NCI-H1694 (cell line): ENCODE results near the gene DDIT4.
"Not testable (repeated sequence)": the region's sequence is repeated elsewhere in the genome, so short reads cannot be mapped to it uniquely, and the experiment has no call there.

Source experiments
- DNase-seq: peaks from one replicate; lab custom pipeline; 2025; lab: John Stamatoyannopoulos, UW

The DDIT4 gene

DNA sequence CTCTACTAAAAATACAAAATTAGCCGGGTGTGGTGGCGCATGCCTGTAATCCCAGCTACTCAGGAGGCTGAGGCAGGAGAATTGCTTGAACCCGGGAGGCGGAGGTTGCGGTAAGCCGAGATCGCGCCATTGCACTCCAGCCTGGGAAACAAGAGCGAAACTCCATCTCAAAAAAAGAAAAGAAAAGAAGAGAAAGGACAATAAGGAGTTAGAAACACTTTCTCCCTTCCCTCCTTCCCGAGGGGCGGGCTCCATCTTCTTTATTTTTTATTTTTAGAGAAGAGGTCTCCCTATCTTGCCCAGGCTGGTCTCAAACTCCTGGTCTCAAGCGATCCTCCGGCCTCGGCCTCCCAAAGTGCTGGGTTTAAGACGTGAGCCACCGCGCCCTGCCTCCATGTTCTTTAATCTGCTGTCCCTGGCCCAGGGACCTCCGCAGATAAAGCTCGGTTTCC, 23.1 kb downstream of the DDIT4 start:
- not testable (repeated sequence) for DNase-seq

DNA sequence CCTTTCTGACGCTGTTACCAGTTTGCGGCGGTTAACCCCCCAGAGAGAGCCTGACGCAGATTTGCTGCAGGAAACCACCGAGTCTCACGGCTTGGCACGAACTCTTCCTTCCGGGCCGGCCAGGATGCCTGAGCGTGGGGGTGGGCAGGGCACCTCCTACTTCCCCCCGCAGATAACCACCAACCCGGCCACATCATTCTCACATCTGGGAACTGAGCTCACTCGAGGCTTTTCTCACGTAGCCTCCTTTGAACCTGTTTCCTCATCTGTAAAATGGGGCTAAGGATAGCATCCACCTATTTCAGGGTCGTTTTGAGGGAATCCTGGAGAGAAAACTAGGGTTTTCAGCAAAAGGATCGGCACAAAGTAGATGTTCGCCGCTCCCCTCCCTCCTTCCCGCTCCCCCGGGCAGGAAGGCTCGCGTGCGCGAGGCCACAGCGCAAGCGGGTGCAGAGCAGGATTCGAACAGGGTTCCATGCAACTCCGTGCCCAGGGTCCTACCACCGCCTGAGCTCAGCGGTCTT, 23.6 kb downstream of the DDIT4 start:
- DNase-seq = no peak

DNA sequence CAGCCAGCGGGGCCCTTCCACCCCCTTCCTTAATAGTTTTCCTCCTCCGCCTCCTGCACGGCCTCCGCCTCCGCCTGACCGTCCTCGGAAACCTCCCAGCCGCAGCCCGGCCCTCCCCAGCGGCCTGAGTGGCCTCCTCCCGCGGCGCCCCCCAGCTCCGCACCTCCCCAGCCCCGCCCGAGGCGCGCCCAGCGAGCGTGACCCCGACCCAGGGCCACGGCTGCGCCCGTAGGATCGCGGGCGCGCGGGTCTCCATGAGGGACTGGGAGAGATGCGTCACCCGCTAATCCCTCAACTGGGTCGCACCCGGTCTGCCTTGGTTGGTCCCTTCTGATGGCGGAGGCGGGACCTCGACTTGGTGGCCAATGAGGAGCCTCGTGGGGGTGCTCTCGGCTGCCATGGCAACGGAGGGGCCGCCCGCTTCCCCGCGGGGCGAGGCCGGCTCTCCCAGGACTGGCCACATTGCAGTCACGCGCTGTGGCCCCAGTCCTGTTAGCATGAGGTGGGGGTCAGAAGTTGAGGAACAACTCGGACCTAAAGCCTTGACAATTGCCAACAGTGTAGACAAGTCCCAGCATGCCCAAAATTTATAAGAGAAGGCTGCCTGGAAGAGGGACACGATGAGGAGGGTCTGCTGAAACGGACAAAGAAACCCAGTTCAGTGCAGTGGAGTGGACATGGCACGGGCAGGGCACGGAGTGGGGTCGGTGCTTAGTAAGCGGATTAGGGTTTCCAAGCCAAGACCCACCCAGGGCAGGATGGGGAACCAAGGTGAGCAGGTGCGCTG, 24.3 kb downstream of the DDIT4 start:
- DNase-seq = peak; percentile 88

DNA sequence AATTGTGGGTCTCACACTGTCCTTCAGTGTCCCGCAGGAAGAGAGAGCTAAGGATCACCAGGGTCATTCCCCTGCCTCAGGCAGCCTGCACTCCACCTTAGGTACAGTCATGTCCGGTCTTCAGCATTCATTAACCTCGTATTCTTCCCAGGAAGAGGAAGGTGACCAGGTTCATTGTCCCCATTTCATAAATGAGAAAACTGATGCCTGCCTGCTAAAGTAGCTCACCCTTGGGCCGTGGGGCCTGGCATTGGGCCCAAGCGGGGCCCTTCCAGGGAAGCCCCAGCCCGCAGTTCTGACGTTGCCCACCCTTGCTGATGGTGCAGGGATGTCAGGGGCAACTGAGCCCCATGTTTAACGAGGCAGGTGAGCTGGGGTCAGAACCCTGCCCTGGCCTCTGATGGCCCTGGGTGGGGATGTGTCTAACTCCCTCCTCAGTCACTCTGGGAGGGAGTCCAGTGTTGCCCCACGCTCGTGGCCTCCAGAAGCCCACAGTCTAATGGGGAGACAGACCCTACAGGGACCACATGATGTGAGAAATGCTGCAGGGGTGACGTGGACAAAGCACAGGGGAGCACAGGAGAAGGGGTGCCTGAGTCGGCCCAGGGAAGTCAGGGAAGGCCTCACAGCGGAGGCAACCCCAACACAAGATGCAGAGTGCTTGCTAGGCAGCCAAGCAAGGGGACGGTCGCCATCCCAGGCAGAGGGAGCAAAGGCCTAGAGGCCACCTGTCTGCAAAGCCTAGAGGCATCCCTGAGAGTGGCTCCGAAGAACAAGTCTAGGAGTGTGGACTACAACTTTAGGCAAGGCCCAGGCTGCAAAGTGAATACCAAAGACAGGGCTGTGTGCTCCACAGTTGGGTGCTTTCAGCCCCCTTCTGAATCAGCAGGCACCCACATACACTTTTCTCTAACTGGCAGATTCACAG, 25.1 kb downstream of the DDIT4 start:
- DNase-seq = no peak

DNA sequence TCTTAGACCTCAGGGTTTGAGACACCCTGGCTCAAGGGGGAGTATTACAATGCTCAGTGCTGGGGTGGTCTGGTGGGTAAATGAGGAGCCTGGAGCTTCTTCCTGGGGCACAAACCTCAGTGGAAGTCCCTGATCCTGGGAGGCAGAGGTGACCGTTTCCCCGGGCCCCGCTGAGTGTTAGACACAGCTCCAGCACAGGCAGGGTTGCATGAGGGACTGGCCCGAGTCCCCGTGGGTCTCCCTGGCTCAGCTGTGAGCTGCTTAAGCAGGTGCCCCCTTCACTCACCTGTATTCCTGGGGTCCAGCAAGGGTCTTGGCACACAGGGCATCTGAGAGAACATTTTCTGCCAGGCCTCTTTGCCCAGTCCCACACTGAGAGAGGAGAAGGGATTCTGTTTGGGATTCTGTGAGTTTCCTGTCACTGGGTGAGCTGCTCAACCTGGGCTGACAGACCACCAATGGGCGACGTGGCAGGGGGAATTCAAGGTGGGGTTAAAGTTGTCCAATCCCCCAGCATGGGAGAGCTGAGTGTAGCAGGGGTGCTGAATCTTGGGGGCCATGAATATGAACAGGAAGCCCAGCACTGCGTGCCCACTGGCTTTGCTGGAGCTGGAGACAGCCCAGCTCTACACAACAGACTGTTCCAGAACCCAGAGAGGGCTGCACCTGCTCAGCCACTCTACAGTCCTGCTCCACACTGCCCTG, 29.9 kb downstream of the DDIT4 start:
- DNase-seq = no peak

DNA sequence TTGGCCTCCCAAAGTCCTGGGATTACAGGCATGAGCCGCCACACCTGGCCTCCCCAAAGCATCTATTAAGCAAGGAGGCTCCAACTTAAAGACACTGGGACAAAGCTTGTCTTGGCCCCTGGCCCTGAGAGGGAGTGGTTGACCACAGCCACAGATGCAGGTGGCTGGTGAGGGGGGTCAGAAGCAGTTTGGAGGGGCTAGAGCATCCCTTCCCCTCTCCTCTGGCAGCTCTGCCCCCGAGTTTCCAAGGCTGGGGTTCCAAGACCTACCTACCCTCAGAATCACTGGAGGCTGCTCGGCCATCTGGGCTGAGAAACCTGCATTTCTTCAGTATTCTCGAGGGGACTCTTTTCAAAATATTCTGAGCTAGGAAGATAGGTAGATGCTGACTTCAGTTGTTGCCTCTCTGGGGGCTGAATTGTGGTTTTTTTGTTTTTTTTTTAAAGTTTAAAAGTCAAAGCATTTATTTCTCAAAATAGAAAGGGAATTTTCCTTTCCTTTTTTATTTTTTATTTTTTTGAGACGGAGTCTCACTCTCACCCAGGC, 32.6 kb downstream of the DDIT4 start:
- no peak for DNase-seq

DNA sequence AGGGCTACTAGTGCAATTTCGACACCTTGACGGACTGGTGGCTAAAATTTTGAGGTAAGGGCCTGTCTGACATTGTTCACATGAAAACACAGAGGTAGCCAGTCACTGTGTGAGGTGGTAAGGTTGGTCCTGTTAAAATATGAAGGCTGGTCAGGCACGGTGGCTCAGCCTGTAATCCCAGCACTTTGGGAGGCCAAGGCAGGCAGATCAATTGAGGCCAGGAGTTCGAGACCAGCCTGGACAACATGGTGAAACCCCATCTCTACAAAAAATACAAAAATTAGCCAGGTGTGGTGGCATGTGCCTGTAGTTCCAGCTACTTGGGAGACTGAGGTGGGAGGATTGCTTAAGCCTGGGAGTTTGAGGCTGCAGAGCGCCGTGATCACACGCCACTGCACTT, 34.0 kb downstream of the DDIT4 start:
- DNase-seq = not testable (repeated sequence)

DNA sequence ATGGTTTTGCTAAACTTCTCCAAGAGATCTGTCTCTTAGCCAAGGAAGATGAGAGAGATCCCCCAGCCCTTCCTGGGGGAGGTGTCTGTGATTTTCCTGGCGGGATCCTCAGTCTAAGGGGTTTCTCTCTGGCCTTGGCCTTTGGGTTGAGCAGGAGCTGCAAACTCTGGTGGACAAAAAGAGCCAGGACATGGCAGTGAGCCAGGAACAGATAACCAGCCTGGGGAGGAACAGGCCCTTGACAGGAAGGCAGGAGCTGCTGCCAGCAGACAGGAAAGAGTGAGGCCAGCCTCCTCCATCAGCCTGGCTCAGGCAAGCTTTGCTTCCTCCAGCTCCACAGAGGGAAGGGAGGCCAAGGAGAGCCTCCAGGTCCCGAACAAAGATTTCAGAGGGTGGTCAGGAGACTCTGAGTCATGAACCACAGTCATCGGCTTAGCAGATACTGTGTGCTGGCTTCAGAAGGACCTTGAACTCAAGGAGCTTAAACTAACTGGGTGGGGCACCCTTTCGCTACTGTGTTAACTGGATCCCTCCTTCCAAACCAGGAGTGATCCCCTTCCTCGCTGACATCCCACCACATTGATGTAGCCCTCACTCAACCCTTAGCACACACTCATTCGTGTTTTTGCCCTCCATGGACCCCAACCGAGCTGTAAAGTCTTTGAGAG, 34.7 kb downstream of the DDIT4 start:
- no peak for DNase-seq

DNA sequence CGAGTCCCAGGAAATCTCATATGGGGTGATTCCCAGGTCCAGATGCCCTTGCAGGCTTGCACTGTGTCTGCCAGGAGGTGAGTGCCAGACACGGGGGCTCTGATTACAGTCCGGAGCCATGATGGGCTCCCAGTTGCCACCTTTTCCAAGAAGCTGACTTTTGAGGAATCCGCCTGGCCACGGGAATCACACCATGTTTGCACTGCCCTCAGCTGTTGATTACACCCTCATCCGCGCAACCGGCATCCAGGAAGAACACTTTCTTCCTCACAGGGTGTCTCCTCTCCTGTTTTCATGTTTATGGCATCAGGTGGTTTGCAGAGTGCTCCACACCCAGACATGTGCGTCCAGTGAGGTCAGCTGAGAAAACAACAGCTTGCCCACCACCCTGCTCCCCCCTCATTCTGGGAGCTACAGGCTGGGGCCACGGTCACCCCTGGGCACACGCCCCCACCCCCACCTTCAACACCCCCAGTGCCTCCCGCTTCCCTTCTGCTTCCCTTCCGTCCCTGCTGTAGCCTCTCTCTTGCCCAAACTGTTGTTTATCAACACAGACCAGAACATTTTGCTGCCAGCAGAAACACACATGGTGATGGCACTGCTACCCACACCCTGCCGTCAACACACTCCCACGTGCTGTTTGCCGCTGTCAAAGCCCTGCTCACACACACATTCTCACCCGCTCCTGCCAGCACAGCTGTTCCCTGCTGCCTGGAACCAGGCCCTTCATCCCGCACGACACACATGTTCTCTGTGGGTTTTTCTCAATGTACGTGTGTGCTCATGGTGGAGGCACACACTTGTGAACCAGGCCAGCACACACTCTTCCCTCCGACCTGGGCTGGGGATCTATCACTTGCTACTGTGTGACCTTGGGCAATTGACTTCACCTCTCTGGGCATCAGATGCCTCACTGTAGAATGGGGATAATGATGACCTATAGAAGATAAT, 35.8 kb downstream of the DDIT4 start:
- DNase-seq = peak; percentile 63

DNA sequence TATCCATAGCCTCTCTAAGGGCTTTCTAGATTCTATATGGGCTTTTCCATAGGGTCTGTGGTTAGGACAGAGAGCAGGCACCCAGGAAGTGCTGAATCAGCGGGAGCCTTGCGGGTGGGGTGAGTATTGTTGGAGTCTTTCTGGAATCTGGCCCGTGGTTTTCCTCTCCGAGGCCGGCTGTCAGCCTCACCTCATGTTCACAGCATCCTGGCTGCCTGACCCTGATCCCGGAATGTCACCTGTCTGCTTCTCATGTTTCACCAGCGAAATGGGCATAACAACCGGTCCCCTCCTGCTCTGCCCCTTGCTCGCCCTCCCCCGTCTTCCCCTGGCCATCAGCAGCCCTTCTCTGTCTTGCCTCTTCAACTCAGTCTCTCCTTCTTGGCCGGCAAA, 36.5 kb downstream of the DDIT4 start:
- DNase-seq = no peak

DNA sequence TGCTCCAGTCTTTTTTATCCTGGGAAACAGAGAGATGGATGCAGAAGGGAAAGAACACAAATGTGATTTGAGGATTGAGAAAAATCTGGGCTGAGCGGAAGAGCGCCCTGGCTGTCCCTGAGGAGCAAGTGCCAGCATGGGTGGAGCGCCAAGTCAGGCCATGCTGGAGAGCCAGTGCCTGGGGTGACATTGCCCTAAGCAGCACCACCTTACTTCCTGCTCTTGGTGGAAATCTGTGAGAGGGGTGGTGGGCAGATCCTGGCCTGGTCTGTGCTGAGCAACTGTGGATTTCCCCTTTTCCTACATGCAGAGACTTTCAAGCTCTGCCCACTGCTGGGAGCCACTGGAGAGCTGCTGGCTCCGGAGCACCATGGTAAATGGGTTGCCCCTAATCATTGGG, 36.9 kb downstream of the DDIT4 start:
- no peak for DNase-seq

DNA sequence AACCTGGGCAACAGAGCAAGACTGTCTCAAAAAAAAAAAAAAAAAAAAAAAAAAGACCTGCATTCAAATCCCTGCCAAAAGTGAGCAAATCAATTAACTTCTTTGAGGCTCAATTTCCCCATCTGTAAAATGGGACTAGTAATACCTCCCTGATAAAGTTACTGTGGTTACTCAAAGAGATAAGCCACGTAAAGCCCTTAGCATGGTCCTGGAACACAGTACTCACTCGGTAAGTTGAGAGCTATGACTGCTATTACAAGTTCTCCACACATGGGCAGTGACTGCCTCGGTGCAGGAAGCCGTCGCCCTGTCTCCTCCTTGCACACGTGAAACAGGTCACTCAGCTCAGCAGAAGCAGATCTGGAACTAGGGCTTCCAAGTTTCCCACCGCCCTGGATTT, 37.9 kb downstream of the DDIT4 start:
- no peak for DNase-seq

DNA sequence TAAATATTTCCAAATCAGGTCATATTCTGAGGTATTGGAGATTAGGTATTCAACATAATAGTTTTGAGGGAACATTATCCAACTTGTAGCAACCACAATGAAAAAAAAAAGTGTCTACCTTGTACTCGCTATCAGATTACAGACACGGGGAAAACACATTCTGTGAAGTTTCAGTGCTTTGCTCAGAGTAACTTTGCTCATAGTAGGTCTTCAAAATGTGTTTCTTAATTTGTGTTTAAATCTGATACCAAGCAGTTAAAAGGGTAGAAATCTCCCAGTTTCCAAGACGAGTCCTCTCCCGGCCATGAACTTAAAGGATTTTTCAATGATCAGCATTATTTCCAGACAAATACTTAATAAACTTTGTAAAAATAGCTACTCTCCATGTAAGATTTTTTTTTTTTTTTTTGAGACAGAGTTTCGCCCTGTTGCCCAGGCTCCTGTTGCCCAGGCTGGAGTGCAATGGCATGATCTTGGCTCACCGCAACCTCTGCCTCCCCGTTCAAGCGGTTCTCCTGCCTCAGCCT, 39.2 kb downstream of the DDIT4 start:
- no peak for DNase-seq

DNA sequence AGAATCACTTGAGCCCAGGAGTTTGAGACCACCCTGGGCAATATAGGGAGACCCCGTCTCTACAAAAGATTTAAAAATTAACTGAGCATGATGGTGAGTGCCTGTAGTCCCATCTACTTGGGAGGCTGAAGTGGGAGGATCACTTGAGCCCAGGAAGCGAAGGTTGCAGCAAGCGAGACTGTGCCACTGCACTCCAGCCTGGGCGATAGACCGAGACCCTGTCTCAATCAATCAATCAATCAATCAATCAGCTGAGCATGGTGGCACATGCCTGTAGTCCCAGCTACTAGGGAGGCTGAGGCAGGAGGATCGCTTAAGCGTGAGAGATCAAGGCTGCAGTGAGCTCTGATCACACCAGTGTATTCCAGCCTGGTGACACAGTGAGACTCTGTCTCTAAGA, 40.5 kb downstream of the DDIT4 start:
- no peak for DNase-seq

DNA sequence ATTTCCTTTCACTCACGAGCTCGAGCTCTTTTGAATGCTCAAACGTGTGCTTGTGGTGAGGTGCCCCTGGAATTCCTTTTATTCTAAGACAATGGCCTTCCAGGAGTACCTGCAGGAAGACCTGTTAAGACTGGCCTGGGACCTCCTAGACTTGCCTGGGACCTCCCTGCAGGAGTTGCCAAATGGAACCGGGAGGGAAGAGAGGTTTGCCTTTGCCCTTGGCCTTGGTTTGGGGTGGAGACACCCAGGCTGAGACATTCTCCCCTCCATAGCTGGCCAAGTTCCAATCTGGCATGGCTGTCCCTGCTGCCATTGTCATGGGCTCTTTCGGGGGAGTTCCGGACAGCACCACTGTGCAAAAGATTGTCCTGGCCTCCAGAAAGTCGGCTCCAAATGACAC, 41.3 kb downstream of the DDIT4 start:
- DNase-seq = no peak

DNA sequence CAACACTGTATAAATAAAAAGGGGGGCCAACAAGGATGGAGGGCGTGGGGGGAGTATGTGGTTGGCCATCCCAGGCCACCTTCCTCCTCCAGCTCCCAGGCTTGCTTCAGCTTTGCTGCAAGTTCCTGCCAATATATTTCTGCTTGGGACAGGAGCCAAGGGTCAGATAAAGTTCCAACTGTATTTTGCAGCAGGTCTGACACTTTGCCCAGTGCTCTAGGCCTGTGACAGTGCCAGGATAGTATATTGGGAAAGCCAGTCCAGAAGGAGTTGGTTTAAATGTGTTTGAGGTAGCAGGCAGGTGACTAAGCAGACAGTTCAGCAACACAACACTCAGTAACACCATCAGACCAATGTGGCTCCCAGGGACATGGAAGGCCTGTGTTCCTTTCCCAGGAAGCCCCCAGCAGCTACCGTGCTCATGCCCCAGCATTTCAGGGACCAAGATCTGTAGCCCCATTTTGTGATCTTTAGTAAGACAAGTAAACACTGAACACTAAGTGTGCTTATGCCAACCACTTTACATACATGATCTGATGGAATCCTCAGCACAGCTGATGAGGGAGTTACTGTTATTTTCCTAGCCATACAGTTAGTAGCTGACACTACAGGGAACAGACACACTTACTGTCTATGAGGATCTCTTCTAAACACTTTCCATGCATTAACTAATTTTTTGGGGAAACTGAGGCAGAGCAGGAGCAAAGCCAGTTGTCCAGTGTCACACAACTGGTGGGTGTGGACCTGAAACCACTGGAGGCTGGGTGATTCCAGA, 42.1 kb downstream of the DDIT4 start:
- no peak for DNase-seq

DNA sequence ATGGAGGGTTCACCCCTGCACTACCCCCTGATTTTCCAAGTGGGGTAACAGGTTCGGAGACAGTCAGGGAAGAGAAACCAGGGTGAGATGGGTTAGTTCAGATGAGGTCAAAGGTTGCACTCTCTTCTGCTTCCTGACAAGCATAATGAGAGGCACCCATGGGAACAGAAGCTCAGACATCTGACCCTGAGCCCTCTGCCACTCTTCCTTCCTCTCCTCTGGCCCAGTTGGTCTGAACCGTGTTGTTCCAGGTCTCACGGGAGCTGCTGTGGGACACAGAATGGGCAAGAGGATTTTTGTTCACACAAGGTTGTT, 42.6 kb downstream of the DDIT4 start:
- DNase-seq = no peak

DNA sequence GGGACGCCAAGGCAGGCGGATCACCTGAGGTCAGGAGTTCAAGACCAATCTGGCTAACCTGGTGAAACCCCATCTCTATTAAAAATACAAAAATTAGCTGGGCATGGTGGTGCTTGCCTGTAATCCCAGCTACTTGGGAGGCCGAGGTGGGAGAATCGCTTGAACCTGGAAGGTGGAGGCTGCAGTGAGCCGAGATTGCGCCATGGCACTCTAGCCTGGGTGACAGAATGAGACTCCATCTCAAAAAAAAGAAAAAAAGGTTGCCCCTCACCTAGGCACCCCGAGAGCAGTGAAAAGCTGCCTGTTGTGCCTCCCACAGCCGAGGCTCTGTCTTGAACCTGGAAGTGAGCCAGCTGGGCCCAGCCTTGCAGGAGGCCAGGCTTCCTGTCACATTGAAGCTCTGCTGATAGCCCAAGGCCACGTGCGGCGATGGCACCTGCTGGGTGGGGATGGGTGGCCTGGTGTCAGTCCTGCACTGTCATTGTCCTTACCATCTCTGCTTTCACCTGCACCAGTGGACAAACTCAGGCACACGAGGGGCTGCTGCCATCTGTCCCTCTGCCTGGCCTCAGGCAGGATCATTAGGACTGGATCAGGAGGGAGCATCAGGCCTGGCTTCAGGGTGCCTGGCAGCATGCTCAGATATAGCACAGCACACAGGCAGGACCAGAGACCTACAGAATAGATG, 43.2 kb downstream of the DDIT4 start:
- DNase-seq = no peak
